ENCODE results near the gene VPS37C.

VPS37C gene

DNA sequence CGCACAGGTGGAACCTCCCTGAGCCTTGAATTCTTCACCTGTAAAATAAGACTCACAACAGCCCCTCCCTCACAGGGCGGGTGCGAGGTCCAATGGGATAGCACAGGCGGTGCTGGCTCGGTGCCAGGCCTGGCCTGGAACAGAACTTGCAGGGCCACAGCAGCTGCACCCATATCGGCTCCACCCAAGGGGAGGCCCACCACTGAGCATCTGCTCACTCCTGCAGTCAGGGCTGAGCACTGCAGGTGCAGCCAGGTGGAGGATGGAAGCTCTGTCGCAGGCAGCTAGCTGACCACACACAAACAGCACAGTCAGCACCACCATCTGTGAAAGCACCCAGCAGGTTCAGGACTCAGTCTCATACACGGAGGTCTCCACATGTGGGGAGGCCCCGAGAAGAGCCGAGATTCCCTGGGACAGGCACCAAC, 19.6 kb downstream of the VPS37C start:
- Histone ChIP-seq H3K9me3 (ENCODE audit: control insufficient read depth, insufficient read depth, low read length) (no peaks in the 10 kb centered on the region), H3K4me1 (ENCODE audit: insufficient read depth, low read length) (peaks cover 3% of the 10 kb centered on the region; the same call in 1 of the 2 replicates), H3K36me3 (ENCODE audit: insufficient read depth, low read length) (no peaks in the 10 kb centered on the region), H3K9ac (ENCODE audit: low read depth, low read length) (no peak overlapping the region)

DNA sequence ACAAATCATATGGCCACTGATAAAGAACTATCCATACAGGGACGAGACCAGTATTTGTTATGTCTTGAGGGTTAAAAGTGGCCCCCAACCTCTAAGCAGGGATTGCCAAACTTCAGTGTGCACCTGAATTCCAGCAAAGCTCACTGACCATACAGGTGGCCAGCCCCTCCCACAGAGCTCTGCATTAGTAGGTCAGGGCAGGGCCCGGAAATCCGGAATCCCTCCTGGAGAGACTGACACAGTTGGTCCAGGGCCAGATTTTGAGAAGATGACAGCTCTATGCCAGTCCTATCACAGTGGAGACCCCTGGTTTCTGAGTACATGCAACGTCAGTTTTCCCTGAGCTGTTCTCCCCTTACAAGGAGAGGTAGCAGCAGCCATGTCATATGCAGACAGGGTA, 20.8 kb downstream of the VPS37C start:
- Histone ChIP-seq H3K36me3 (ENCODE audit: insufficient read depth, low read length) (no peaks in the 10 kb centered on the region), H3K9me3 (ENCODE audit: control insufficient read depth, insufficient read depth, low read length) (no peaks in the 10 kb centered on the region), H3K9ac (ENCODE audit: low read depth, low read length) (no peak overlapping the region), H3K4me1 (ENCODE audit: insufficient read depth, low read length) (peaks cover 3% of the 10 kb centered on the region; the same call in 1 of the 2 replicates)

DNA sequence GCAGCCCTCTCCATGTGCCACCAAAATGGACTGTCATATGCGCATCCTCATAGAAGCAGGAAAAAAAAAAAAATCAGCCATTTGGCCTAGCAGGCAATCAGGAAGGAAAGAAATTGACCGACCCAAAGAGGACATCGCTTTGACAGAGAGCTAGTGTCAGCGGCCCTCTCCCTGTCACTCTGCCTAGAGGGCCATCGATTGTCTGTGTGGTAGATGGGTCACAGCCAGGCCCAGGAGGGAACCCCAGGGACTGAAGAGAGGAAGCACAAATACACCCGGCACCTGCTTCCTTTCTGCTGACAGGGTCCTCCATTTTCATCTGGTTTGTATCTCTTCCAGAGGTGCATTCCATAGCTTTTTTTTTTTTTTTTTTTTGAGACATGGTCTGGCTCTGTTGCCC, 21.8 kb downstream of the VPS37C start:
- Histone ChIP-seq H3K36me3 (ENCODE audit: insufficient read depth, low read length) (no peaks in the 10 kb centered on the region), H3K9ac (ENCODE audit: low read depth, low read length) (no peak overlapping the region), H3K4me1 (ENCODE audit: insufficient read depth, low read length) (peaks cover 7% of the 10 kb centered on the region), H3K9me3 (ENCODE audit: control insufficient read depth, insufficient read depth, low read length) (no peaks in the 10 kb centered on the region)

DNA sequence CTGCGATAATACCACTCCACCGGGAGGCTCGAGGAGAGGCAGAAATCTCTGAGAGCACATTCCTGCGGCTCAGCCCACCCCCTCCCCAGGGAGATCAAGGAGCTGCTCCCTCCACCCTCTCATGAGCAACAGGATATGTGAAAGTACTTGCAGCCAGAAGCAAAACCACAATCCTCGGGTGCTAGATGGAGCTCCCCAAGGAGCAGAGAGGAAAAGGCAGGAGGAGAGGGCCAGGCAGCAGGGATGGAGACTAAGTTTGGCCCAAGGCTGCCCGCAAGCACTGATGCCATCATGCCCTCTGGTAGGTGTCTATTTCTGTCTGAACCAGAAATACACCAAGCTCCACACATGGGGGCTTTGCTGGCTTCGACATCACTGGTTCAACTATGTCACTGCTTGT, 22.3 kb downstream of the VPS37C start:
- peaks cover 10% of the 10 kb centered on the region for H3K4me1 ChIP-seq (ENCODE audit: insufficient read depth, low read length)
- H3K9me3 ChIP-seq (ENCODE audit: control insufficient read depth, insufficient read depth, low read length), result no peaks in the 10 kb centered on the region
- no peak overlapping the region for H3K9ac ChIP-seq (ENCODE audit: low read depth, low read length)
- H3K36me3 ChIP-seq (ENCODE audit: insufficient read depth, low read length), result no peaks in the 10 kb centered on the region

DNA sequence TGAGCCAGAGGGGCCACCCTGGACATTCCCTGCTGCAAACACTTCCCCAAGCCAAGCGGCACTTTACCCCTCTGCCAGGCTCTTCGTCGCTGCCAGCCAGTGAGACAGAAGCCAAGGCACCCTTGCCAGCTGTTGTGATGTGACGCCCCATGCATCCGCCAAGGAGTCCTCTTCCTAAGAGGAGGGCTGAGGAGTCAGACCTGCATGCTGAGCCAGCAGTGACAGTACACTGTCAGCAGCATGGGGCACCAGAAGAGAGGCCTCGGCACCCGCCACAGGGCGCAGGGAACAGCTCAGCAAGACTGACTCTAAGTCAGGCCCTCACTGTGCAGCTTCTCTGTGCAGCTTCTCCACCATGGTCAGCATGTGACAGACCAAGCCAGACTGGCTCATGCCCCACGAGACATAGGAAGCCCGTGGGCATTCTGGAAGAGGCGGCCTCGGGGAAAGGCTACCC, 26.4 kb downstream of the VPS37C start:
- H3K4me1 ChIP-seq (ENCODE audit: insufficient read depth, low read length), result peaks cover 14% of the 10 kb centered on the region
- H3K9me3 ChIP-seq (ENCODE audit: control insufficient read depth, insufficient read depth, low read length), result no peaks in the 10 kb centered on the region
- no peak overlapping the region for H3K9ac ChIP-seq (ENCODE audit: low read depth, low read length)
- H3K36me3 ChIP-seq (ENCODE audit: insufficient read depth, low read length), result no peaks in the 10 kb centered on the region

DNA sequence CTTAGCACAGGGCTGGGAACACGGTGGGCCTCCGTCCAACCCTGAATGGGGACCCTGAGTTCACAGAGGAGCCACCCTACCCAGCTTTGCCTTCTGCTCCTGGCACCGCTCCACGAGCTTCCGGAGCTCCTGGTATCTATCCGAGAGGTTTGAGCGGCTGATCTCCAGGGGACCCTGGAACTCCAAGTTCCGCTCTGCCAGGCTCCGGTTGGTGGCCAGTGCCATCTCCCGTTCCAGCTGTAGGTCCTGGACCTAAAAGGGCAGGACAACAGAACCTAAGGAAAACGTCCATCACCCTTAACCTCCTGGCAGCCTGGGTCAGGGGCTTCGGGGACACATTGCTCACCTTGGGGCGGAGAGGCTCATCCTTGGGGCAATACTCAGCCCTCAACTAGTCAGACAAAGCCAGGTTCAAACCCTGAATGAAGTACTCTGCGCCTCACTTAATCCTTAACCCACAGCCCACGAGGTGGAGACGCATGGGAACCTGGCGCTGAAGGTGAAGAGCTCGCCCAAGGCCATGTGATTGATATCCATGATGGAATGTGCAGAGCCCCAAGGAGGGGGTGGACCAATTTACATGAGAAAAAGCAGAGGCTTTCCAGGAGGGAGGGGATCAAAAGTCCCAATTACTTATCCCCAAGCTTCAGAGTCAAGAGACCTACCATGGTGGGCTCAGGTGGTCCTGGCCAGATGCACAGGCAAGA, 27.1 kb downstream of the VPS37C start:
- H3K36me3 ChIP-seq (ENCODE audit: insufficient read depth, low read length), result no peaks in the 10 kb centered on the region
- no peak overlapping the region for H3K9ac ChIP-seq (ENCODE audit: low read depth, low read length)
- H3K9me3 ChIP-seq (ENCODE audit: control insufficient read depth, insufficient read depth, low read length), result no peaks in the 10 kb centered on the region
- H3K4me1 ChIP-seq (ENCODE audit: insufficient read depth, low read length), result peaks cover 12% of the 10 kb centered on the region

DNA sequence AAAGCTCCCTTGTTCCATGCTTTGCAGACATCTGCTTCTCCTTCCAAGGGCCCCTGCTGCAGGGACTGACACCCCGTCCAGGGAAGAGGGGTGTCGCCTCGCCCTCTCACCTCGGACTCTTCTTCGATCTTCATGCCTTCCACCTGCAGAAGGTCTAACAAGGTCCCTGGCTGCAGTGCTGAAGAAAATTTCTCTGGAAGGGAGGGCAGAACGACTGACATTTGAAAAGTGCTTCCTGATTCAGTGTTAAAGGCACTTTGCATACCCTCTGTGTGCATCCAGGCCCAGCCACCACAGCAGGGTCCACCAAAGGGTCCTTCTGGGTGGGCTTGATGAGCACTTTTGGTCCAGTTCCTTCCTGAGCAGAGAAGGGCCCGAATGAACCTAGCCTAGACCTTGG, 28.1 kb downstream of the VPS37C start:
- Histone ChIP-seq H3K9ac (ENCODE audit: low read depth, low read length) (no peak overlapping the region), H3K9me3 (ENCODE audit: control insufficient read depth, insufficient read depth, low read length) (no peaks in the 10 kb centered on the region), H3K36me3 (ENCODE audit: insufficient read depth, low read length) (no peaks in the 10 kb centered on the region), H3K4me1 (ENCODE audit: insufficient read depth, low read length) (peaks cover 11% of the 10 kb centered on the region)

DNA sequence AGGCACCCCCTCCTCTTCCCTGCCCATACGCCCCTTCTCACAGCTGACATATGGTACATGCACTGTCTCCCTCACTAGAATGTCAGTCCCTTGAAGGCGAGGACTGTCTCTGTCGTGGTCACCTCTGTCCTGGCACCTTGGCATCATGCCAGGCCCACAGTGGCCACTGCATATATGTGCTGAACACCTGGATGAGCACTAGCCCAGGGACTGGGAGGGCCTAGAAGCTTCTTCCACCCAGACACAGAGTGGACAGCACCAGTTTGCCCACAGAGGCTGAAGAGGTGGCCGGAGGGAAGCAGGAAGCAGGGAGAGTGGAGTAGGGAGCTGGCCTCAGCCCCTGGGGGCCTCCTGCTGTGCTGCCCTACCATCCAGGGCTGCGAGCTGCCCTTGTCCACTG, 28.6 kb downstream of the VPS37C start:
- H3K9ac ChIP-seq (ENCODE audit: low read depth, low read length), result no peak overlapping the region
- H3K36me3 ChIP-seq (ENCODE audit: insufficient read depth, low read length), result no peaks in the 10 kb centered on the region
- H3K4me1 ChIP-seq (ENCODE audit: insufficient read depth, low read length), result peaks cover 11% of the 10 kb centered on the region
- H3K9me3 ChIP-seq (ENCODE audit: control insufficient read depth, insufficient read depth, low read length), result no peaks in the 10 kb centered on the region

DNA sequence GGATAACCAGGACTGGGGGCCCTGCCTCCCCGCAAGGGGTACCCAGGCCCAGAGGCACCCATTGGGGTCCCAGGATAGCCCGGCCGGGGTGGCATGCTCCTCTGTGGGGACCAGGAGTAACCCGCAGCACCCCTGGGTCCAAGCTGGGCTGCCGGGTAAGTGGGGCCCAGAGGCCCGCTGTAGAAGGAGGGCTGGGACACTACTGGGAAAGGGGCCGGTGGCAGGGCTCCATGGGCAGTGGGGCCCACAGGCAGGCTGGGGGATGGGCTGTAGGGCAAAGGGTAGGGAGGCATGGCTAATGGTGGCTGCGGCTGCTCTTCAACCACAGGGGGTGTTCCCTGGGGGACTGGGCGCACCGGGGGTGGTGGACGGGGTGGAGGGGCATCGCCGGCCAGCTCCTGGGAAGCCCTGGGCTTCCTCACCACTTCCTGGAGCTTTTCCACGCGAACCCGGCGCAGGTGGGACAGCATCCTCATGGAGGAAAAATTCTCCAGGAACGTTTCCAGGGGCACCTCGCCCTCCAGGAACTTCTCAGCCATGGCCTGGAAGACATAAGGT, 29.1 kb downstream of the VPS37C start:
- H3K36me3 ChIP-seq (ENCODE audit: insufficient read depth, low read length), result no peaks in the 10 kb centered on the region
- no peak overlapping the region for H3K9ac ChIP-seq (ENCODE audit: low read depth, low read length)
- peaks cover 11% of the 10 kb centered on the region for H3K4me1 ChIP-seq (ENCODE audit: insufficient read depth, low read length)

DNA sequence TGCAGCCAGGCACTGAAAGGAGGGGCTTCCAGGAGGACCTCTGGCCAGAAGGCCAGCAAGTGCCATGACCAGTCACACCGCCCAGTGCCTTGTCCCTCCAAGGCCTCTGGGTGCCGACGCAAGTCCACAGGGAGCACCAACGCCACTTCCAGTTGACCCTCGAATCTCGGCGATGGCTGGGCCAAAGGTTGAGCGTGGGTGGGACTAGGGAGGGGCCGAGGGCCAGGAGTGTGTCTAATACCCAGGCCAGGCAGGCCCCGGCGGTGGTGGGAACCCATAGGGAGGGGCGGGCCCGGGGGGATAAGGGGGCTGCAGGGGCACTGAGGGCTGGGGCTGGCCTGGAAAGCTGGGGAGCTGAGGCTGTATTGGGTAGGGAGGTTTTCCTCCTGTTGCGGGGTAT, 29.6 kb downstream of the VPS37C start:
- peaks cover 11% of the 10 kb centered on the region for H3K4me1 ChIP-seq (ENCODE audit: insufficient read depth, low read length)
- no peak overlapping the region for H3K9ac ChIP-seq (ENCODE audit: low read depth, low read length)
- no peaks in the 10 kb centered on the region for H3K9me3 ChIP-seq (ENCODE audit: control insufficient read depth, insufficient read depth, low read length)
- H3K36me3 ChIP-seq (ENCODE audit: insufficient read depth, low read length), result no peaks in the 10 kb centered on the region

More for the DNA sequence above, 29.1 kb downstream of the VPS37C start:
- H3K9me3 ChIP-seq (ENCODE audit: control insufficient read depth, insufficient read depth, low read length), result no peaks in the 10 kb centered on the region

DNA sequence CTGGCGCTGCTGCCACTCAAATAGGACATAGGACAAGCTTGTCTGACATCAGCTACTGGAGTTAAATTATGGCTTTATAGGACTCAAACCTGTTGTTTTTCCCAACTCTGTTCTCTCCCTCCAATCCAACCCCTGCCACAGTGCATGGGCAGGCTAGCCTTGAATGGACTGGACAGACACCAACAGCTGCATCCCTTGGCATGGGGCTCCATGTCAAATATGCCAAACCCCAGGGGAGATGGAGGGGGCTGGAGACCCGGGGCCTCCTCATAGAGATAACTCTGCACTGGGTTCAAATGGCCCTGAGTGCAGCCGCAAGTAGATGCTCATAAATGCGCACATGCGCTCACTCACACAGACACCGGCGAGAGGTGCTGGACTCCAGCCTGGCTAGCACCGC, 30.0 kb downstream of the VPS37C start:
- Histone ChIP-seq H3K9ac (ENCODE audit: low read depth, low read length) (no peak overlapping the region), H3K4me1 (ENCODE audit: insufficient read depth, low read length) (peaks cover 11% of the 10 kb centered on the region)

DNA sequence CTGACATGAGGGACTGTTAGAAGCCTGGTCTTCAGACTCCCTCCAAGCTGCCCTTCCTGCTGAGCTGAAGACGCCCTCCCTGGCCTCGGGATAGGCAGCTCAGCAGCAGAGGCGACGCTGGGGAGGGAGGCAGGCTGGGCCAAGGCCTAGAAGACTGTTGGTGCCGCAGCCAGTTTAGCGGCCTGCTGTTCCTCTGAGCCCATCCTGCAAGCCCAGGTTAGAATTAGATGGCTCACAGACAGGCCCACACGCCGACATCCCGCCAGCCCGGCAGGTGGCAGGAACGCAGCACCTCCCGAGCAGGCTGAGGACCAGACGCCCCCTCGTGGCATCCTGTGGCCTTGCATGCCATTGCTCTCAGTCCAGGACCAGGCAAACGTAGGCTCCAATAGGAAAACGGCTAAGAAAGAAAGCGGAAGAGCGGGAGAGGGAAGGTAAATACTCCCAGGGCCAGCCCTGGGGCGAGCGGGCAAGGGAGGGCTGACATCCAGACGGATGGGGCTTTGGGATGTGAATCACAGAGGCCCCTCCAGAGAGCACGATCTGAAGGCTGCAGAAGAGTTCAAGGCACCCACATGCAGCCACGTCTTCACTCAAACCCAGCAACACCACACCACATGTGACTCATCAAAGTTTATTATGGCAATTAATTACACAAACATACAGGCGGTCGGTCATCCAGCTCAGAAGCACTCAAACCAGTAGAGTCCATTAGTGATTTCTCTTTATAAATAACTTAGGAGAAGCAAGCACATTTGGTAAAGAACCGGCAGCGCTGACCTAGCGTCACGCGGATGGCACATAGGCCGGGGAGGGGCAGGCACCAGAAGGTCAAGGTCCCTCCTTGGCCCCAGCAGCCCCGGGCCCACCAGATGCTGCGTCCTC, 31.3 kb downstream of the VPS37C start:
- Histone ChIP-seq H3K9me3 (ENCODE audit: control insufficient read depth, insufficient read depth, low read length) (no peaks in the 10 kb centered on the region), H3K9ac (ENCODE audit: low read depth, low read length) (no peak overlapping the region)

More for the DNA sequence above, 30.0 kb downstream of the VPS37C start:
- H3K9me3 ChIP-seq (ENCODE audit: control insufficient read depth, insufficient read depth, low read length), result no peaks in the 10 kb centered on the region
- no peaks in the 10 kb centered on the region for H3K36me3 ChIP-seq (ENCODE audit: insufficient read depth, low read length)

DNA sequence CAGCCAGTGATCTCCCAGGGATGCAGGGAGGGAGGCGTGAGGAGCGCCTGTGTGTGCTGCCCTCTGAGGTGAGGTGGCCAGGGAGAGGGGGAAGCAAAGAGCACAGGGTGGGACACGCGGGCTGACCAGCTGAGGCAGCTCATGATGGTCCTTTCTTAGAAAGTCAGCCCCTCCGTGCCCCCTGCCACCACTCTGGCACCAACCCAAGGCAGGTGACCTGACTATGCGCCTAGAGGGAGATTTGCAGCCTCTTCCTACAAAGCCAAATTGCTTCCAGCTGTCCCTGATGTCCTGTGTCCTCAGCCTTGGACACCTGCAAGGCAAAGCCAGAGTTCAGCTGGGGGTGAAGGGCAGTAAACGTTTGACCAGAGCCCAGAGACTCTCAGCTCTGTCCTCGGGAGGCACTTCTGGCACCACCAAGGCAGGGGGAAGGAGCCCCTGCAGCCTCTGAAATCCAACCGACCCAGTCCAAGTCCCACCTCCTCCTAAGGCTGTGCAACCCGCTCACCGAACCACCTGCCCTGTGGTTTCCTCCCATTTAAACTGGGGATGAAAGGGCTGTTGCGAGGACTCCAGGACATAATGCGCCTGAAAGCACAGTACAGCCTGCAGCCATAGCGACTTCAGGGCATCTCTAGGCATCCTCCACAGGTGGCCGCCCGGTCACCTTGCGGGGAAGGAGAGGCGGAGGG, 32.1 kb downstream of the VPS37C start:
- Histone ChIP-seq H3K9ac (ENCODE audit: low read depth, low read length) (no peak overlapping the region), H3K36me3 (ENCODE audit: insufficient read depth, low read length) (no peaks in the 10 kb centered on the region), H3K4me1 (ENCODE audit: insufficient read depth, low read length) (peaks cover 4% of the 10 kb centered on the region), H3K9me3 (ENCODE audit: control insufficient read depth, insufficient read depth, low read length) (no peaks in the 10 kb centered on the region)

More for the DNA sequence above, 31.3 kb downstream of the VPS37C start:
- Histone ChIP-seq H3K4me1 (ENCODE audit: insufficient read depth, low read length) (peaks cover 11% of the 10 kb centered on the region), H3K36me3 (ENCODE audit: insufficient read depth, low read length) (no peaks in the 10 kb centered on the region)

DNA sequence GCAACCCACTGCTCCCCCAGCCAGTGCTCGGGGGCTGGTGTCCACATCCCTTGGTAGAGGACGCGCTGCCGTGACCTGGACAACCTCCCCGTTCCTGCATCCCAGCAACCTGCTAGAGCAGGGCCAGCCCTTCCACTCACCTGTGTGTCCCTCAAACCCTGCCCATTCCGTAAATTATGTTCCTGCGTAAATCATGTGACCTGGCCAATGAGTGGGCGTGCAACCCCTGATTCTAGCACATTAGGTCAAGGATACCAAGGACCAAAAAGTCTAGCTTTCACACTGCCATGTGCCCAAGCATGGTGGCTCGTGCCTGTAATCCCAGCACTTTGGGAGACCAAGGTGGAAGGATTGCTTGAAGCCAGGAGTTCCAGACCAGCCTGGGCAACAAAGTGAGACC, 33.2 kb downstream of the VPS37C start:
- Histone ChIP-seq H3K9ac (ENCODE audit: low read depth, low read length) (no peak overlapping the region), H3K36me3 (ENCODE audit: insufficient read depth, low read length) (no peaks in the 10 kb centered on the region), H3K9me3 (ENCODE audit: control insufficient read depth, insufficient read depth, low read length) (no peaks in the 10 kb centered on the region), H3K4me1 (ENCODE audit: insufficient read depth, low read length) (peaks cover 4% of the 10 kb centered on the region)

Measured in ES-I3 (cell line).